ENCODE data around the gene GPER1.

DNA sequence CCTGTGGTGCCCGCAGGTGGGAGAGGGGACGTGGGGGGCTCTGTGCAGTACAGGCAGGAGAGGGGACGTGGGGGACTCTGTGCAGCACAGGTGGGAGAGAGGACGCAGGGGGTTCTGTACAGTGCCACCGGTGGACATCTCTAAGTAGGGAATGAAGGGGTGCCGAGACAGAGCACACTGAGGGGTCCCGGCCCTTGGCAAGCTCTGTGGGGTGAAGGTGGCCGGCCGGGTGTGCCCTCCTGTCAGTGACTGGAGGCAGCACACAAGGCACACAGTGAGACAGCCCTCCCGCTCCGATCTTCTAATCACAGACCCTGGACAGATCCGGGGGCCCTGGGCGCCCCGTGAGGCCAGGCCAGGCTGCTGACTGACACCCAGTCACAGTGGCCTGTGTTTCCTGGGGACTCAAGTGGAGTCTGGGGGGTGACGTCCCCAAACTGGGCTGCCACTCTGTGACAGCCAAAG, 32.4 kb upstream of the GPER1 start:
- no peak for TF ChIP-seq CTCF (optimal IDR thresholded peaks at IDR 0.05 in 1 of 3, IDR thresholded peaks at IDR 0.05 in 1 of 3, conservative IDR thresholded peaks at IDR 0.05 in 1 of 3; ENCODE audit: extremely low read depth in 1 of 3, insufficient read depth in 2 of 3, low read length in 3 of 3)
- TF ChIP-seq EZH2 (IDR thresholded peaks at IDR 0.05; ENCODE audit: low read length): no peak
